Cortex of kidney (tissue), 1 donor: ENCODE measurements around the gene FERMT2.

Experiments
- DNase-seq: peaks from one replicate; lab custom pipeline; 2025; lab: John Stamatoyannopoulos, UW

FERMT2 gene

DNA sequence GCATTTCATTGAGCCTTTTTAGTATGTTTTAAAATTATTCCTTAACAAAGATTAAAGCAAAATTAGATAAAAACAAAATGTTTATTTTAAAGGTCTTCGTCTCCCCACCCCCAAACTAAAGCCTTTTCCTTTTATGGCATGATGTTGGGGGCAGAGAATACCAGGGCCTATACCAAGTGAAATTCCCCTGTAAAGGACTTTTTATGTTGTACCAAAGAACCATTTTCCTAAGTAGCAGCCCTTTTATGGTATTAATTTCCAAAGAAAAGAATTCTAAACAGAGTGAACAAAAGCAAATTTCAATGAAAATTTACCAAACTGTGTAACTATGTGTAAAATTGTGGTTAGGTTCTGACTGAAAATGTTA is 87.5 kb downstream of the FERMT2 start:
- DNase-seq, result no peak

DNA sequence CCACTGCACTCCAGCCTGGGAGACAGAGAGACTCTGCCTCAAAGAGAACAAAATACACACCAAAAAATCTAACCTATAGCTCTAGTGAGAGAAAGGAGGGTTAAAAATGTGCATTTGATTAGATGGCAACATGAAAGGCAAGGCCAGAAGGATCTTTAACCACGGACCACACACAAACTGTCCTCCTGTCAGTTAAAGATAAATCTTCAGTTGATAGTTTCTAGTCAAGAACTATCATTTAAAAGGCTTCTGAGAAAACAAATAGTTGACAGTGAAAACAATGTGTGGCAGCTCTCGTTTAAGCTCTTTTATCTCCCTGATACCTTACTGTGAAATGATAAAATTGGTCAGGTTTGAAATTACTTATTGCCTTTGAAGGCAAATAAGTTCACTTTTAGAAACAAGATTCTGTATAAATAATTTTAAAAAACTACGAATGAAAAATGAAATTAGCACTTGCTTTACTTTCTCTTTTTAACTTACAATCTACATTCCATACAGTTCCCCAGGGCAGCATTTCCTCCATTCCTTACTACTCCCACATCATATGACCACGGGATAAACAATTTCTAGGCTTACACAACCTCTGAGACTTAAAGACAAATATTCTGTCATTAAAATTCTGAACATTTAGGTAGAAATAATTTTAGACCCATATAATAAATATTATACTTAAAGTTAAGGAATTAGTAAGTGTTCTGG is 88.1 kb downstream of the FERMT2 start:
- no peak for DNase-seq

DNA sequence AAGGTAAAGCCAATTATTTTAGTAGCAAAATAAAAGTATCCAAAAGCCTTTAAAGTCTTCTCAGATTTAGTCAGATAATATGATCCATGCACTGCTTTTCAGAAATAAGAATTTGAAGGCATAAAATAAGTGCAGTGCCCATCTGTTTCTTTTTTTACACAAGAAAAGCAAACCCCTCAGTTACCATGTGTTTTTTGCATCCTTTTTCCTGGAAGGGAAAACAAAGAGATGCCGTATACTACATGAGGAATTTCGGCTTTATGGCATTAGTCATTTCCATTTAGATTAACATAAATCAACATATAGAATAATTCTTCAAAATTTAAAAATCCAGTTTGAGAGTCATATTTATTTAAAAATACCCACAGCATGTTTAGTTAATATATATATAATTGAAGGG is 89.4 kb downstream of the FERMT2 start:
- DNase-seq, result no peak

DNA sequence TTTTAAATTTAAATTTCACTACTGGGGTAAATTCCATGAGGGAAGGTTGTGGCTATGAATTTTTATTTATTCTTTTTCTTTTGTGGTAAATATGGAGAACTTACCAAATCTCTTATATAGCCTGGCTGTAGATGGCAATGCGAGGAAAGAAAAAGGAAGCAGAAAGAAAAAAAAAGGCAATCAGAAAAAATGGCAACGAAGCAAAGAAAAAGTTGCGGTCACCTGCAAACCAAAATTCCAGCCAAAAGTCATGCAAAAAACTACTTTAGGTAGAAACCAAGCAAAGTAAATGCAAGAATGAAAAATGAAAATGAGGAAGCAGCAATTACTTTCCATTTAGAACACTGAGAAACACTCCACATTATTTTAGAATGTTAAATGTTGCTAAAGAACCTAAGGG is 89.9 kb downstream of the FERMT2 start:
- DNase-seq, result no peak

DNA sequence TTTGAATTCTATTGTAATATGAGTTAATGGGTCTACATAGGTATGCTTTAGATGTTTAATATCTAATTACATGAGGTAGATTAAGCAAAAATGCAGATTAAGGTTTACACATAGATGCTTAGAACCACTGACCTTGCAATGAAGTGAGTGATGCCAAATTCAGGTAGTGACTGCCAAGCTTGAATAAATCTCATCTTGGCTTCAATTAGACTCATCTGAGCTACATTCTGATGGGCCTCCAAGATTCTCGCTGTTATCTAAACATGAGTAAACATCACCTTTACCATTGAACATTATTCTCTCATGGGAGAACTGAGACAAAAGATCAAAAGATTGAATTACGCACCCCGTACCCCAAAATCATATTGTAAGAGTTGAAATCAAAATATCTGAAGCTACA is 90.6 kb downstream of the FERMT2 start:
- no peak for DNase-seq

DNA sequence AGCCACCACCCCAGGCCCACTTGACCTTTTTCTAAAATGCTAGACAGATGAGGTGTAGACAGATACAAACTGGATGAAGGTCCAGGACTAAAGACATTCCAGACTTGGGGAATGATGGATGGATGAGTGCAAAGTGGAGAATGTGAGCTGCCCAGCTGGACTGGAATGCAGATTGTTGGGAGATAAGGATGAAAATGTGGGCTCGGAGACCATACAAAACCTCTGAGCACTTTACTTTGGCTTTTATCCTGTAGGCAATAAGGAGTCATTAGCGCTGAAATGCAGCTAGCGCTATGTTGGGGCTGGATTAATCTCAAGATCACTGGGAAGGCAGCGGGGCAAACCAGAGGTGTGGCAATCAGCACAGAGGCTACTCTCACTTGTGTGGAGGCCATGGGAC is 94.7 kb downstream of the FERMT2 start:
- no peak for DNase-seq

DNA sequence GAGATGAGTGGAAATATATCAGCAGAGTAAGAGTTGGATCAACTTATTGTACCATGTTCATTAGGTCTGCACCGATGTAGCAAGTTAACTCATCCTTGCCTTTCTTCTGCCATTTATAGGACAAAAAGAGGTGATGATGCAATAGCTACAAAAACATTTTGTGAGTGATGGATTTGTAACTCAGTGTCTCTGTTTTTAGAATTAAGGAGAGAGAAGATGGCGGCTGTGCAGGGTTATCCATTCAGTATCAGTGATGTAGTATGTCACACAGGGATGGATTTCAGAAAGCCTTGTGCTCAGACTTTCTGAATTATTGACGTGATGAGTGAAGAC is 97.4 kb downstream of the FERMT2 start:
- no peak for DNase-seq

DNA sequence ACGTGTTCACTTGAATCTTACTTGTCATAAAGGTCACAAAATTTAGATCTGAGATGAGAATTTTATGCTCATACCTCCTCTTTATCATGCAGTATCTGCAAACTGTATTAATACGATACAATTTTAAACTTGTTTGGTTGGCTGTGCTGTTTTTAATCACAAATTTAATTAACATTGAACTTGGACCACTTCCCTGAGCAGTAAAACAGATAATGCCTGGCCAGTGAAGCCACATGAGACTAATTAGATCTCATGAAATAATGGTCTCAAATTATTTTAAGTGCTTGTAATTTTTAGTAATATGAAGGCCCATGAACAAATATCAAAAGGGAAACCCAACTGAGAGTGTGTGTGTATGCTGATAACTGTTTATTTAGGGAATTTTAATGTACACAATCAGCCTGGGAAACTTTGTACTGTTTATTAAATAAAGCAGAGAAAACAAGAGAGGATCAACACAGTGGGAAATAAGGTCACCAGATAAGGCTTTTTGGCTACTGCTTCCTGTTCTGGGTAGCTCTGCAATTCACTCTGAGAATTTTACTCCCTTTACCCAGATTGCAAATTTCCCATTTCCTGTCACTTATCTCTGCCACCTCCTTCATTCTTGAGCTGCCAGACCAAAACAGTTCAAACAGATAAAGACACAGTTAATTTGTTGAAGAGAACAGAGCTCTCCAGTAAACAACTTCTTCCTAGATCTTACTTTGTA is 97.9 kb downstream of the FERMT2 start:
- DNase-seq, result no peak

DNA sequence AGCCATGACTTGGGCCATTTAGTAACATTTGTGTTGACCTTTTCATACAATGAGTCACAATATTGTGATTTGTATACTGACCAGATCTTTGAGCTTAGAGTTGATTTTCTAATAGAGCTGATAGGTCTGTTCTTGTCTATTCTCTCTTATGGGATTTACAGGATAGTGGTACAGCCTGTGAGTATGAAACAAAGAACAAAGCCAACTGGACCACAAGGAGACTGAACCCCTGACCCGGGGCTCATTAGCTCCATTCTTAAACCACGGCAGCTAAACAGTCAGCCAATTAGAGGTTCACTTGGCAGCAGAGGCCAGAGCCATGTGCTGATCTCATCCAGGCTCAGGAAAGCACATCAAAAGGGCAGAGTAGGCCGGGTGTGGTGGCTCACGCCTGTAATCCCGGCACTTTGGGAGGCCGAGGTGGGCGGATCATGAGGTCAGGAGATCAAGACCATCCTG is 100.4 kb downstream of the FERMT2 start:
- DNase-seq, result no peak

DNA sequence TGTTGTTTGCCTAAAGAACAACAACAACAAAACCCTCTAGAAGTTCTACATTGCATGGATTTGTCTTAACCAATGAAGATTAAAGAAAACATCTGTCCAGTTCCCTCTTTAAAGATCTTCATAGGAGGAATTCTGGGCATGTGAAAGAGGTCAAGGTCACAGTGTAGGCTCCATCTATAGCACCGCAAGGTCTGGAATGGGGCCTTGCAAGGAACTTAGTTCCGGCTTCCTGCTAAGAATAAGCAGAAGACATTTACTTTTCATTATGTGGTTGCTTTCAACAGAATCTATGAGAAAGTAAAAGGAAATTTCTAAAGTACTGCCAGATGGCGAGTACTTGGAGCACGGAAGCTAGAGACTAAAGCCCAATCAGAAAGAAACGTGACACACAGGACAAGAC is 102.2 kb downstream of the FERMT2 start:
- no peak for DNase-seq

DNA sequence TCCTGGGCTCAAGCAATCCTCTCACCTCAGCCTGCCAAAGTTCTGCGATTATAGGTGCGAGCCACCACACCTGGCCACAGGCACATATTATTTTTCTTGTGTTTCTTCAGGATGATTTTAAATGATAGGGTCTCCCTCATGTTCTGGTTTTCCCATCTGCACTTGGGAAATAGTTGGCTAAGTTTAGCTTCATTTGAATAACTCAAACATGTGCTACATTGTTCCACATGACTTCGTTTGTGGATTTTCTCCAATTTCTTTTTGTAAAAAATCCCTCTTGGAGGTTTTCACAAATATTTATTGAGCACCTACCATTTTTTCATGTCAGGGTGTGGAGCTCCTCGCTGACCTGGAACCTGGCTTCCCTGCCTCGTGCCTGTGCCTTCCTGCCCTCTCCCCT is 104.3 kb downstream of the FERMT2 start:
- no peak for DNase-seq

DNA sequence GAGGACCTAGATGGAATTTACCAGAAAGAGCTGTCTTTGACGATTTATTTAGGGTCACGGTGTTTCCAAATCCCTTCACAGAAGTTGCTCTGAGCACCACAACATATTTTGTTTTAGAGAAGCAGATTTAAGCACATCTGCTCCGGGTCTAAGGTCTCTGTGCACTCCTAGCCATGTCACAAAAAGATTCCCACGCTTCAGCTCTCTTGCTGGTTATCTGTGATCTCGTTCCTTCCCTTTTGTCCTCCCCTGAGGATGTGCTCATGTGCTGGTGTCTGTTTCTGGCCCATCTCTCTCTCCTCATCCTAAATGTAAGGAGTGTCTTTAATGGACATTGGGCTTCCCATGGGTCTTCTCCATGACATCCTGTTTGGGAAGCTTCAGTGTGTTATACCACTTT is 105.8 kb downstream of the FERMT2 start:
- no peak for DNase-seq

DNA sequence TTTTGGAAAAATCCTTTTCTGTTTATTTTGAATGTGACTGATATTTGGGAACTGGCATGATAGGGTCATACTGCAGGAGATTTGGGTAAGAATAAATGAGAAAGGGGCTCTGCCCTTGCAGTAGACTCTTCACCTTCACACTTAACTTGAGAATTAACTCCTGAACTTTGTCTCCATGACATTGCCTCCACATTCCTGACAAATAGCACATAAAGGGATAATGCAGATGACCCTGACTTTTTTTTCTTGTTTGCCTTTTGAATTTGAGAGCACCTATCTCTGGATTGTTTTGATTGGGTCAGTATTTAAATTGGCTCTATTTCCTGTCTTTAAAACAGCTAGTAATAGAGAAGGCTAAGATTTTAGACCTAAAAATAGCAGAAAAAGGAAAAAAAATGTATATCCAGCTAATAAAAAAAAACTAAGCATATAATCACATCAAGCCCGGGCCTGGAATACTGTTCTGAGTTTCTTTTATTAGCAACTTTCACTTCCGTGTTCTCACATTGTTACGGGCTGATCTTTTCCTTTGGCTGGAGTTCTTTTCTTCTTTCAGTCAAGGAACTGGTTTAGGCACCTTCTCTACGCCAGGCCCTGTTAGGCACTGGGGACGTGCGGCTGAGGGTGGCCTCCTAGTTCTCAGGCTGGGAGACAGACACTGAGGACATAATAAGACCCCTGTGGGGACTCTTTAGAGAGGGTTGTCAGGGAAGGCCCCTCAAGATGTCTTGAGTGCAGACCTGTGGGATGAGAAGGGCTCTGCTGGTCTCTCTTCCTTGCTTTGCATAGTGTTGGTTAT is 106.4 kb downstream of the FERMT2 start:
- DNase-seq, result no peak

DNA sequence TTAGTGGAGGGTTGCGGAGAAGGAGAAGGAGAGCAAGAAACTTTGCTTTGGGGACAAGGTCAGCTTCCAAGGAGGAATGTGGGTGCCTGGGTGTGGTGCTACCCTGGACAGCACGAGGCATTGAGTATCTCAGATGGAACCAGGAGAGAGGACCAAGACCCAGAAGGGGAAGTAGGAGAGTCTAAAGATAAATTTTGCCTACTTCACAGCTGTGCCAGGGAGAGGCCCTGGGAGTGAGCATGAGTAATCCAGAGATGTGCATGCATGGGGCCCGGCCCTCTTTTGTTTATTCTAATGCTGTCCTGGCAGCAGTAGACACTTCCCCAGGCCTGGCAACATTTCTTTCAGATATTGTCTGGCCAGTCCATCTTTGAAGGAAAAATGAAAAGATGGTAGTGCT is 110.0 kb downstream of the FERMT2 start:
- no peak for DNase-seq

DNA sequence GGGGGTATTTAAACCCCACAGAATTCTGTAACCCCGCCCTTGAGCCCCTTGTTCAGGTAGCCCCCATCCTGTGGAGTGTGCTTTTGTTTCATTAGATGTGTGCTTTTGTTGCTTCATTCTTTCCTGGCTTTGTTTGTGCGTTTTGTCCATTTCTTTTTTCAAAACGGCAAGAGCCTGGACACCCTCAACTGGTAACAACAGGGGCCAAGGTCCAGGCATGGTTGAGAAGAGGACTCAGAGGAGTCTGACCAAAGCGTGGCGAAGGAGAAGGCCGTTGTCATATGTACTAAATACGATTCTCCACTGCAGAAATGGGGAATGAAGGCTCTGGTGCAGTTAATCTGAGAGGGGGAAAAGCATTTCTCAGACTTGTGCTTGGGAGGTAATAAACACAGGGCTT is 113.4 kb downstream of the FERMT2 start:
- DNase-seq, result no peak

DNA sequence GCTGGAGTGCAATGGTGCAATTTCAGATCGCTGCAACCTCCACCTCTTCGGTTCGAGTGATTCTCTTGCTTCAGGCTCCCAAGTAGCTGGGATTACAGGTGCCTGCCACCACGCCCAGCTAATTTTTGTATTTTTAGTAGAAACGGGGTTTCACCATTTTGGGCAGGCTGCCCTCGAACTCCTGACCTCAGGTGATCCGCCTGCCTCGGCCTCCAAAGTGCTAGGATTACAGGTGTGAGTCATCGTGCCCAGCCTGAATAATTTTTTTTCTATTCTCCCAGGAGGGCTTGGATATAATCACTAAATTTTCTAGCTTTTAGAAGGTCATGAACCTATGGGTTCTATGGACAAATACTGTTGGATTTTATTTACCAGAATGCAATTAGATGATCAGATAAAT is 114.8 kb downstream of the FERMT2 start:
- no peak for DNase-seq

DNA sequence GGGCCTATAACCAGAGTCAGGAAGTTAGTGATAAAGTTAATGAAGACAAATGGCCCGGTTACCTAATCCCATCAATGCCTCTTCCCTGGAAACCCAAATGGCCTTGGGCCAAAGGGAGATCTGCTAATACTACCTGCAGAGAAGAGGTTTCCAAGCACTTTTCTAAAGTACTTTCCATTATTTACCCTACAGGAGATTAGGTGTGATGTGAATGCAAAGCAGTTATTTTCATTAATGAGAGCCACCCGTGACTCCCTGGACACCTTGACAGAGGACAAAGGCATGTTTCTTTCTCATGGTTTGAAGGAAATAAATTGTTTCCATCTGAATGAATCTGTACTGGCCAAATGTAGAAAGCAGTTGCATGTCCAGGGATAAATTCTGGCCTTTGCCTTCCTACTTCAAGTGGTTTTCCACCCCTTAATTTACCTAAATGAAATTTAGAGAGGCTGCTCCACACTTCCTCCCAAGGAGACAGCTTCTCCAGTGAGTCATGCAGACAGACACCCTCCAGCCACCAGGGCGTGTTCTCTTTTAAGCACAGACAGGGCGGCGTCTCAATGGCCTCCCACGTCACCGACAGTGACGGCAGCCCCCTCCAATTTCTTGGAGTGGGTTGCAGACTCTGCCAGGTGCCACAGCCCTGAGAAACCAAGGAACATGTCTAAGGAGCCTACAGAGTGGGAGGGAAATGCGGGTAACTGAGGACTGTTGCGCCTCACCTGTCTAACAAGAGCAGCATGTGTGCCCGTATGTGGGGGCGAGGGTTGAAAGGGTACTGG is 115.5 kb downstream of the FERMT2 start:
- DNase-seq, result no peak

DNA sequence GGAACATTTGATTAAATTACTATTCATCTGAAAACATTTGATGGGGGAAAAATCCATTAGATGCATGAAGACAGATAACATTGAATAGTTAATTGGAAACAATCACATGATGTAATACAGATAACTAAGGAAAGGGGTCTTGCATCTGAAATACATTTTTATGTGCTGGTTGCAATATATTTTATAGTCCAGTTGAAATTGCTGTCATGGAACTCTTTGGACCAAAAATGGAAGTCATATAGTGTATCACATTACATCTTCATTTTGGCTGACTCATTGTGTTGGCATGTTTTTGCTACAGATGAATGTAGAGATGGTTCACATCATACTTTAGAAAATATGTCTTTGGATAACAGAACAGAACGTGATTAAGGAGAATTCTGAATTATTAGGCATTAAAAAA is 116.4 kb downstream of the FERMT2 start:
- DNase-seq, result no peak

DNA sequence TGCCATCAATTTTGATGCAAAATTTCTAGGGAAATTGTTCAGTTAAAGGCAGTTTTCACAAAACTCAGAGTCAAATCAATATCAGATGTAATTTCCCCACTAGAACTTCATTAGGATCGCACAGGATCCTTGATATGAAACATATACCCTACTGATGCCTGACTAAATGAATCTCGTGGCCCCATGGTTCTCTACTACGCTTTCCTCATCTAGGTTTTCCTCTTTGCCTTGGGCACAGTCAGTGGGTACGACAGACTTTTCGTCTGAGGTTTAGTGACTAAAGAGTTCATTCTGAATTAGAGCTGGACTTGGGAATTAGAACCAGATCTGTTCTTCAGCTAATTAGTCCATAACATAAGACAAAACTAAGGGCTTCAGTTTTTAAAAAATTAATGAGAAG is 117.0 kb downstream of the FERMT2 start:
- no peak for DNase-seq

DNA sequence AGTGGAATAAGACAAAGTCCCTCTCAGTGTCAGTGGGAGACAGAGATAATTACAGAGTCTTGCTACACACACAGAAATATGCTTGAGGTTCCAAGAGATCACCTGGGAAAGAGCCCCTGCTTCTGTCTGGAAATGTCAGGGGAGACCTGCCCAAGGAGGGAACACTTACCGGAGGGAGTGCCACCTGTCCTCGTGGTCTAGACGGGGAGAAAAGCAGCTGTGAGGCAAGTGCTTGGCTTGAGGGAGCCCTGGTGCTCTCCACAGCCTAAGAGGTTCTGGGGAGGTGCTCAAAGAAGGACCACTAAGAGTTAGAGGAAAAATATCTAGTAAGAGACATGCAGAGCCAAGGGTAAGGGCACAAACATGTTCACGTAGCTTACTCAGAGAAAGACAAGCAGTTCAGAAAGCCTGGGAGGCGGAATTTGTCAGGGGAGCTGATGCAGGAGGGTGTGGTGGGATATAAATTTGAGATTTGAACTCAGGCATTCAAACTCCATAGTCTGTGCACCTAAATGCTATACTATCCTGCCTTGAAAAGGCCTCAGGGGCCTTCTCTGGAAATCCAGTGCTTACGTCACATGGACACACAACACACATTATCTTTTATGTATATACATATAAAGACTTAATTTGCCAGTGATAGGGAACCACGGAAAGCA is 121.2 kb downstream of the FERMT2 start:
- DNase-seq, result no peak

DNA sequence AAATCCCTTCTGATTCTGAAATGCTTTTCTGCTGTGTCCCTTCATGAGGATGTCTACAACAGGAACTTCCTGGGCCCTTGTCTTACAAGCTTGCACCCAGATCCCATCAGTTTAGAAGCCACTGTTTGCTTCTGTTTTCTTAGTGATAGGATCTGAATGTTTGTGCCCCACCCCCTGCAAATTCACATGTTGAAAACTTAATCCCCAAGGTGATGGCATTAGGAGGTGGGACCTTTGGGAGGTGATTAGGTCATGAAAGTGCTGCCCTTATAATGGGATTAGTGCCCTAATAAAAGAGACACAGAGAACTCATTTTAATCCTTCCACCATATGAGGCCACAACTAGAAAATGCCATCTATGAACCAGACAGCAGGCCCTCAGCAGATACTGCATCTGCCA is 123.4 kb downstream of the FERMT2 start:
- DNase-seq, result no peak

DNA sequence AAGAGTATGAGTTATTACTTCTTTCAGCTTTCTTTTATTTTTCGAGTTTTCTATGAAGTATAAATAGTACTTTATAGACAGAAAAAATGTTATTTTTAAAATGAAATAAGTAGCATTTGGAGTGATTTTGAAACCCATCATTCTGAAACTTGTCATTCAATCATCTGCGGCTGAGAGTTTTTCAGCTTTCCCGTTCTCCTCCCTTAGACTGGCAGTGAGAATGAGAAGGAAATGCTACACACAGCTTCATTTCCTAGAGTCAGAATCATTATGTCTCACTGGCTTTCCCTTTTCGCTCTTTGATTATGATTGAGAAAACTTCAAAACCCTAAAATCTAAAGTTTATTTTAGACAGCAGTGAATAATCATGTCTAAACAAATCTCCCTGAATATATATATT is 125.8 kb downstream of the FERMT2 start:
- DNase-seq, result no peak
